ENCODE results near the gene SLC5A6.

Gene SLC5A6

DNA sequence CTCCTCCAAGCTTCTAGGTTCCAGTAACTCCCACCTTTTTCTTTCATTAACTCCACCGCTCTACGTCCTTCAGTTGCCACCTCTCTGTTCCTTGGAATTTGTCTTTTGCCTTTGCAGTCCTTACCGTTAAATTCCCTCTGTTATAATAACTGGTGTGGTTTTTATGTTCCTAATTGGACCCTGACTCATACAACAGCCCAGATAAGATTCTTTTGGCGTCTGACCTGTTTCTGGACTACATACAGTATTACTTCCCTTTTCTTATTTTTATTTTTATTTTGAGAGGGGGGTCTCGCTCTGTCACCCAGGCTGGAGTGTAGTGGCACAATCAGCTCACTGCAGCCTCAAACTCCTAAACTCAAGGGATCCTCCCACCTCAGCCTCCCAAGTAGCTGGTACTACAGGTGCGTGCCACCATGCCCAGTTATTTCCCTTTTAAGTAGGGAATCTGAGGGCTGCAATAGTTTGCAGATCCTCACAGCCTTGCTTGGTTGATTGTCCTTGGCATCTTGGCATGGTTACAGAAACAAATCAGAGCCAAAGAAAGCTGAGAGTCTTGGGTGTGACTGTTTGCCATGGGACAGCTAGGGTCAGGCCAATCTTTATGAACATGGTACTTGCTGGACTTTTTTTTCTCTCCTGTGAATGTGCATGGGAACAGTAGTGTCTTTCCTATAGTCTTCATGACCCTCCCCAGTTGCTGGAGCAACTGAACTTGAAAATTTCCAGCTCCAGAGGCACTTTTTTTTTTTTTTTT is 41.3 kb downstream of the SLC5A6 start:
- DNase-seq: no peak

- no peak for DNase-seq
Measured at GRCh38 chr2:27164960-27165763, 46.9 kb downstream of the SLC5A6 start.

- DNase-seq: no peak
Measured at GRCh38 chr2:27162151-27163121, 49.6 kb downstream of the SLC5A6 start.

- DNase-seq: no peak
Measured at GRCh38 chr2:27160191-27160590, 51.9 kb downstream of the SLC5A6 start.

DNA sequence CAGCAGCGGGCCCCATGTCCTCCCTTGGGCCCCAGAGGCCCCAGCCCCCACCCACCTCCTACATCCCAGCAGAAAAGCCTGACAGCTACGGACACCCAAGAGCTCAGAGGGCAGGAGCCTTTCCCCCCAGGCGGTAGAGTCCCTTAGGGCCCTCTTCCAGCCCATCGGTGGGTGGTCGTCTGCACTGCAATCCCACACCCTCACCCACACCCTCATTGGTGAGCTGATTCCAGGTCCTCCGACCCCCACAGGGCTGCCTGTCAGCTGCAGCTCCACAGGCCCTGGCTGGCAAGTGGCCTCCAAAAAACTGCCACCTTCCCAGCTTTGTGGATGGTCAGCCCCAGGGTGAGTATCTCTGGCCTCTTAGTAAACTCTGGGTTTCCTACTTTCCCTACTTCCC is 52.8 kb downstream of the SLC5A6 start:
- DNase-seq: no peak

DNA sequence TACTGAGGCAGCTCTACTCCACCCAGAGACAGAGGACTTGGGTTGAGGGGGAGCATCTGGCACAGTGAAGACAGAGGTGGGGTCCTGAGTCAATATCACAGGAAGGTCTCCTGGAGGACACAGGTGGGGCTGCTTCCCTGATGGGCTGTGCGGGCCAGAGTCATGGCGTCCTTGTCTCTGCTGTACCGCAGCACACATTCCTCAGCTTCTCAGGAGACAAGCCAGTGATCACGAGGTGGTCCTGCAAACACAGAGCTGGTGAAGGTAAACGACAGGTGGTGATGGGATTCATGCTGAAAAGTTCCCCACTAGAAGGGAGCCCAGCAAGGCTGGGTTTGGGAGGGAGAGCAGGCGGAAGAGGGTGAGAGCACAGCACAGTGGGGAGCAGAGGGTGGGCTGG is 53.6 kb downstream of the SLC5A6 start:
- no peak for DNase-seq

DNA sequence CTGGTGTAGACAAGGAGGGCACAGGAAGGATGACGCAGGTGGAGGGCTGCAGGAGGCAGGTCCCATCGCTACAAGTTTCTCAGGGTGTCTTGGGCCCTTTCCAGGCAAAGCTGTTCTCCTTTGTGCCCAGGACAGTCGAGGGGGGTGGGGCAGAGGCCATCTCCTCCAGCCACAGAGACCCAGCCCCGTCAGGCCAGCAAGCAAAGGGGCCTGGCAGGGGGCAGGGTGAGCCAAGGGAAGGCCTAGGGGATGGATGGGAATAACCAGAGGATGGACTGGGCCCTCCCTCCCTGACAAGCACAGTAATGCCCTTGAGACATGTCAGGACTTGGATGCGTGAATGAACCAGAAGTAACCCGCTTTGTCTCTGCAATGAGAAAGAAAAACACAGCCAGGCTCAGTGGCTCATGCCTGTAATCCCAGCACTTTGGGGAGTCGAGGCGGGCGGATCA is 57.0 kb downstream of the SLC5A6 start:
- no peak for DNase-seq

GRCh38 chr2:27154488-27154887 is 57.6 kb downstream of the SLC5A6 start:
- no peak for DNase-seq

GRCh38 chr2:27152796-27153464 is 59.1 kb downstream of the SLC5A6 start:
- DNase-seq: no peak

DNA sequence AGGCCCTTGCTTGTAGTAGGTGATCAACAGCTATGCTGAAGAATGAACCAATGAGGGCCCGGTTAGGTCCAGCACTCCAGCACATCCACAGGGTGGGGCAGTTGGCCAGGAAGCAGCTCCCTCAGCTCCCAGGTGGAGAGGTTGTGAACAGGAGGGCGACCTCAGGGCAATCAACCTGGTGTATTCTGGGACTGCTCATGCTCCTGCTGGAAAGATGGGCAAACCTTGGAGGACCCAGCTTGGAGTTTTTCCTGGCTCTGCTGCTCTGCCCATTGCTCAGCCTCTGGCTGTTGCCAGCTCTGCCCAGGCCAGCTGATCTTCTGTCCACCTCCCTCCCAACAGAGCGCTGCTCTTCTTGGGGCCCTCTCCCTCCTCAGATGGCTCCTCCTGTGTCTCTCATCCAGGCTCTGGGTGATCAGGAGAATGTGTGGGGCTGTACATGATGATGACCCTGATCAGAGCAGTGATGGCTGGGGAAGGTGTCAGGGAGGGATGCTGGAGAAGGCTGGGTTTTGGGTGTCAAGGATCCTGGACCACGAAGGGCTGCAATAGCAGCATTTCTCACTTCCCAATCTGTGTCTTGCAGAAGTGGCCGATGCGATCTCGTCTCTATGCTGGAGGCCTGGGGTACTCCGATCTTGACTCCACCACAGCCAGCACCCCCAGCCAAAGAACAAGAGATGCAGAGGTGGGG is 59.8 kb downstream of the SLC5A6 start:
- no peak for DNase-seq

DNA sequence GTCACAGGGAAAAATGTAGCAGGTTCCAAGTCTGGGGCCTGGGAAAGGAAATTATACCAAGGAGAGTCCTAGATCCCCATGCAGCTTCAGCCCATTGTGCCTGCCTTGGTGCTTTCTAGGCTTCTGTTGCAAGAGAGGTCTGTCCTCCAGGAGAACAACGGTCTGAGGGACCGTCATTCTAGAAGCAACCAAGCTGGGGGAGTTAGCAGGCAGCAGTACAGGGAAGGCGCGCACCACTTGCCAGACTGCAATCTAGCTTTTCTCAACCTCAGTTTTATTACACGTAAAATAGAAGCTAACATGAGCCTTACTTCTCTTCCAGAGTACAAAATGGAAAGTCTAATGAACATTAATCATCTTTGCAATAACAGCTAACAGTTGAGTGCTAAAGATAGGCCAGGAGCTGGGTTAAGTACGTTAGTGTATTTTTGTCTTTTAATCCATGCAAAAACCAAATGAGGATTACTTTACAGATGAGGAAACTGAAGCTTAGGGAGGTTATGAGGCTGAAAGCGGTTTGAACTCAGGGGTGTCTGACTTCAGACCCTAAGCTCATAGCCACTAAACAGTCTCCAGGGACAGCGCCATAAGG is 61.3 kb downstream of the SLC5A6 start:
- DNase-seq: no peak
